LoVo (cell line): ENCODE results near the gene BCAT1.

Source experiments
- DNase-seq: peaks from one replicate; pipeline ENCODE4 v3.0.0-alpha.2; 2016; ENCODE audit warnings: low spot score

Gene BCAT1

GRCh38 chr12:24808651-24809050, 140.2 kb downstream of the BCAT1 start:
- no peak for DNase-seq

GRCh38 chr12:24806386-24806785, 142.5 kb downstream of the BCAT1 start:
- no peak for DNase-seq

- no peak for DNase-seq
Observed at GRCh38 chr12:24803430-24804245, 145.3 kb downstream of the BCAT1 start.

GRCh38 chr12:24798335-24798734, 150.6 kb downstream of the BCAT1 start:
- DNase-seq, result no peak

- no peak for DNase-seq
Observed at GRCh38 chr12:24797901-24798300, 151.0 kb downstream of the BCAT1 start.

GRCh38 chr12:24796876-24797275, 152.0 kb downstream of the BCAT1 start:
- DNase-seq, result no peak

- DNase-seq, result peak; percentile 17
Observed at GRCh38 chr12:24795699-24796347, 153.1 kb downstream of the BCAT1 start.

GRCh38 chr12:24791622-24792021, 157.3 kb downstream of the BCAT1 start:
- no peak for DNase-seq

GRCh38 chr12:24788886-24789285, 160.0 kb downstream of the BCAT1 start:
- DNase-seq, result no peak

GRCh38 chr12:24780697-24781368, 168.1 kb downstream of the BCAT1 start:
- no peak for DNase-seq

- peak; percentile 37 for DNase-seq
Observed at GRCh38 chr12:24778486-24779304, 170.2 kb downstream of the BCAT1 start.

- no peak for DNase-seq
Observed at GRCh38 chr12:24777359-24777758, 171.5 kb downstream of the BCAT1 start.

- DNase-seq, result no peak
Observed at GRCh38 chr12:24776861-24777260, 172.0 kb downstream of the BCAT1 start.

- no peak for DNase-seq
Observed at GRCh38 chr12:24775073-24775472, 173.8 kb downstream of the BCAT1 start.

GRCh38 chr12:24773996-24774395, 174.9 kb downstream of the BCAT1 start:
- DNase-seq, result no peak

- DNase-seq, result no peak
Observed at GRCh38 chr12:24772813-24773212, 176.1 kb downstream of the BCAT1 start.

GRCh38 chr12:24770821-24771220, 178.1 kb downstream of the BCAT1 start:
- no peak for DNase-seq

GRCh38 chr12:24770334-24770733, 178.6 kb downstream of the BCAT1 start:
- DNase-seq, result no peak

GRCh38 chr12:24769682-24770081, 179.2 kb downstream of the BCAT1 start:
- no peak for DNase-seq

- no peak for DNase-seq
Observed at GRCh38 chr12:24768415-24768814, 180.5 kb downstream of the BCAT1 start.

GRCh38 chr12:24767016-24767415, 181.9 kb downstream of the BCAT1 start:
- no peak for DNase-seq

GRCh38 chr12:24764712-24765111, 184.2 kb downstream of the BCAT1 start:
- no peak for DNase-seq
